IPS-15b (cell line): ENCODE results near the gene CRCP.
A peak's percentile ranks its signal among the peaks of the same experiment; 100 is the strongest.
"Not testable (repeated sequence)": the region's sequence is repeated elsewhere in the genome, so short reads cannot be mapped to it uniquely, and the experiment has no call there.

Source experiments
- H3K27me3 ChIP-seq: one replicate; pipeline ENCODE4 v1.6.1; 2013; ENCODE audit warnings: low read length; ENCODE audit not compliant: control insufficient read depth, insufficient read depth
- H3K36me3 ChIP-seq: one replicate; pipeline ENCODE4 v1.6.1; 2013; ENCODE audit warnings: low read length; ENCODE audit not compliant: control insufficient read depth, insufficient read depth
- H3K4me1 ChIP-seq: one replicate; pipeline ENCODE4 v1.6.1; 2013; ENCODE audit warnings: mild to moderate bottlenecking, low read length; ENCODE audit not compliant: control insufficient read depth, insufficient read depth
- H3K4me3 ChIP-seq: one replicate; pipeline ENCODE4 v1.5.1; 2013; ENCODE audit warnings: low read depth, low read length
- H3K9ac ChIP-seq: one replicate; pipeline ENCODE4 v1.6.1; 2013; ENCODE audit warnings: low read depth, mild to moderate bottlenecking, low read length
- H3K9me3 ChIP-seq: one replicate; pipeline ENCODE4 v1.6.1; 2013; ENCODE audit warnings: mild to moderate bottlenecking, low read length; ENCODE audit not compliant: control insufficient read depth, insufficient read depth

Gene CRCP

GRCh38 chr7:66116680-66117420 lies 2.2 kb downstream of the CRCP start:
- not testable (repeated sequence) for H3K36me3 ChIP-seq, H3K9ac ChIP-seq, H3K27me3 ChIP-seq, H3K4me1 ChIP-seq, H3K4me3 ChIP-seq, H3K9me3 ChIP-seq

- Histone ChIP-seq H3K4me3 (no peak overlapping the region), H3K27me3 (no peaks in the 10 kb centered on the region), H3K36me3 (no peaks in the 10 kb centered on the region), H3K9me3 (no peaks in the 10 kb centered on the region), H3K9ac (no peak overlapping the region), H3K4me1 (no peaks in the 10 kb centered on the region)
Measured at GRCh38 chr7:66118603-66119002, 4.0 kb downstream of the CRCP start.

GRCh38 chr7:66119245-66119850 lies 4.7 kb downstream of the CRCP start:
- Histone ChIP-seq H3K9ac (peak overlapping the region; percentile 24), H3K9me3 (no peaks in the 10 kb centered on the region), H3K4me3 (no peak overlapping the region), H3K4me1 (no peaks in the 10 kb centered on the region), H3K36me3 (no peaks in the 10 kb centered on the region), H3K27me3 (no peaks in the 10 kb centered on the region)

- Histone ChIP-seq H3K4me1 (no peaks in the 10 kb centered on the region), H3K9me3 (no peaks in the 10 kb centered on the region), H3K27me3 (no peaks in the 10 kb centered on the region), H3K4me3 (no peak overlapping the region), H3K36me3 (no peaks in the 10 kb centered on the region), H3K9ac (no peak overlapping the region)
Measured at GRCh38 chr7:66123175-66123528, 8.5 kb downstream of the CRCP start.

GRCh38 chr7:66124569-66124861 lies 9.9 kb downstream of the CRCP start:
- not testable (repeated sequence) for H3K9ac ChIP-seq, H3K27me3 ChIP-seq, H3K4me1 ChIP-seq, H3K36me3 ChIP-seq, H3K9me3 ChIP-seq, H3K4me3 ChIP-seq

GRCh38 chr7:66125052-66125694 lies 10.5 kb downstream of the CRCP start:
- Histone ChIP-seq H3K27me3 (no peaks in the 10 kb centered on the region), H3K36me3 (no peaks in the 10 kb centered on the region), H3K4me3 (no peak overlapping the region), H3K9me3 (no peaks in the 10 kb centered on the region), H3K9ac (no peak overlapping the region), H3K4me1 (no peaks in the 10 kb centered on the region)

GRCh38 chr7:66125781-66126352 lies 11.2 kb downstream of the CRCP start:
- not testable (repeated sequence) for H3K9me3 ChIP-seq, H3K9ac ChIP-seq, H3K27me3 ChIP-seq, H3K36me3 ChIP-seq, H3K4me3 ChIP-seq, H3K4me1 ChIP-seq

GRCh38 chr7:66127172-66127571 lies 12.5 kb downstream of the CRCP start:
- not testable (repeated sequence) for H3K4me1 ChIP-seq, H3K4me3 ChIP-seq, H3K9ac ChIP-seq, H3K27me3 ChIP-seq, H3K9me3 ChIP-seq, H3K36me3 ChIP-seq

GRCh38 chr7:66138994-66139752 lies 24.5 kb downstream of the CRCP start:
- H3K36me3 ChIP-seq, result peaks cover 12% of the 10 kb centered on the region
- no peaks in the 10 kb centered on the region for H3K4me1 ChIP-seq
- H3K27me3 ChIP-seq, result no peaks in the 10 kb centered on the region
- no peaks in the 10 kb centered on the region for H3K9me3 ChIP-seq
- H3K4me3 ChIP-seq, result no peak overlapping the region
- H3K9ac ChIP-seq, result no peak overlapping the region

- Histone ChIP-seq H3K36me3 (peaks cover 12% of the 10 kb centered on the region), H3K4me1 (no peaks in the 10 kb centered on the region), H3K9me3 (no peaks in the 10 kb centered on the region), H3K4me3 (no peak overlapping the region), H3K27me3 (no peaks in the 10 kb centered on the region), H3K9ac (no peak overlapping the region)
Measured at GRCh38 chr7:66140924-66141323, 26.3 kb downstream of the CRCP start.

GRCh38 chr7:66142334-66142733 lies 27.7 kb downstream of the CRCP start:
- peaks cover 6% of the 10 kb centered on the region for H3K36me3 ChIP-seq
- no peak overlapping the region for H3K9ac ChIP-seq
- no peak overlapping the region for H3K4me3 ChIP-seq
- no peaks in the 10 kb centered on the region for H3K27me3 ChIP-seq
- no peaks in the 10 kb centered on the region for H3K4me1 ChIP-seq
- no peaks in the 10 kb centered on the region for H3K9me3 ChIP-seq
